Measurements from ENCODE around the gene MCCC1.

DNA sequence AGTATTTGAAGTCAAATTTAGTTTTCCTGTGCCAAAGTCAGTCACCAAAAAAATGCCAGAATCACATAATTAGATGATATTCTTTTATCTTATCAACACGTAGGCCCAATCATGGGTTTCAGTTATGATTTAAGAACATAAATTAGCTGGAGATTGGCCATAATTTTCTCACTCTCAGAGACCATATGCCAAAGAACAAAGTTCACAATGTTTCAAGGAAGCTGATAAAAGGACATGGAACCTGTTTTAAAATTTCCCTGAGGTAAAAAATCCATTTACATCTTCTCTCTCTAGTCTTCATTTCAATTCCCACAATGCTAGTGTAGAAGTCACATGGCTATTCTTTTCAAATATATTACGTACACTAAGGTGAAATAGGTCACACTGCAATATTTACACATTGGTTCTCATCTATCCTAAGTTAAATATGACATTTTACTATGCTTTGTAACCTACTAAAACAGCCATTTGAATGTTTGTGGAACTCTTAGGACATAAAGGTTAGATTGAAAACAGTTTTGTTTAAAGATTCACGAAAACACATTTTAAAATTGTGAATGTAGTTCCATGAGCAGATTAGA lies 76.3 kb downstream of the MCCC1 start:
- no peak for TF ChIP-seq POLR2A (IDR thresholded peaks at IDR 0.05; ENCODE audit: low read depth, low read length)
- TF ChIP-seq ZBED1 (IDR thresholded peaks at IDR 0.05; ENCODE audit: borderline replicate concordance) = no peak
- TF ChIP-seq, protein P1, sequence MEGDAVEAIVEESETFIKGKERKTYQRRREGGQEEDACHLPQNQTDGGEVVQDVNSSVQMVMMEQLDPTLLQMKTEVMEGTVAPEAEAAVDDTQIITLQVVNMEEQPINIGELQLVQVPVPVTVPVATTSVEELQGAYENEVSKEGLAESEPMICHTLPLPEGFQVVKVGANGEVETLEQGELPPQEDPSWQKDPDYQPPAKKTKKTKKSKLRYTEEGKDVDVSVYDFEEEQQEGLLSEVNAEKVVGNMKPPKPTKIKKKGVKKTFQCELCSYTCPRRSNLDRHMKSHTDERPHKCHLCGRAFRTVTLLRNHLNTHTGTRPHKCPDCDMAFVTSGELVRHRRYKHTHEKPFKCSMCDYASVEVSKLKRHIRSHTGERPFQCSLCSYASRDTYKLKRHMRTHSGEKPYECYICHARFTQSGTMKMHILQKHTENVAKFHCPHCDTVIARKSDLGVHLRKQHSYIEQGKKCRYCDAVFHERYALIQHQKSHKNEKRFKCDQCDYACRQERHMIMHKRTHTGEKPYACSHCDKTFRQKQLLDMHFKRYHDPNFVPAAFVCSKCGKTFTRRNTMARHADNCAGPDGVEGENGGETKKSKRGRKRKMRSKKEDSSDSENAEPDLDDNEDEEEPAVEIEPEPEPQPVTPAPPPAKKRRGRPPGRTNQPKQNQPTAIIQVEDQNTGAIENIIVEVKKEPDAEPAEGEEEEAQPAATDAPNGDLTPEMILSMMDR (IDR thresholded peaks at IDR 0.05 in 2 of 3, conservative IDR thresholded peaks at IDR 0.05 in 1 of 3; ENCODE audit: control insufficient read depth in 2 of 3, extremely low read depth in 1 of 3, insufficient read depth in 1 of 3, low read depth in 3 of 3, low read length in 3 of 3) = no peak
- no peak for TF ChIP-seq MYC (IDR thresholded peaks at IDR 0.05; ENCODE audit: insufficient read depth, insufficient read length, insufficient replicate concordance, low read length, severe bottlenecking)
- TF ChIP-seq GATAD2B (conservative IDR thresholded peaks at IDR 0.05; ENCODE audit: low read depth) = no peak
- TF ChIP-seq SUZ12 (IDR thresholded peaks at IDR 0.05; ENCODE audit: unreplicated experiment) = no peak
- TF ChIP-seq, protein P2, sequence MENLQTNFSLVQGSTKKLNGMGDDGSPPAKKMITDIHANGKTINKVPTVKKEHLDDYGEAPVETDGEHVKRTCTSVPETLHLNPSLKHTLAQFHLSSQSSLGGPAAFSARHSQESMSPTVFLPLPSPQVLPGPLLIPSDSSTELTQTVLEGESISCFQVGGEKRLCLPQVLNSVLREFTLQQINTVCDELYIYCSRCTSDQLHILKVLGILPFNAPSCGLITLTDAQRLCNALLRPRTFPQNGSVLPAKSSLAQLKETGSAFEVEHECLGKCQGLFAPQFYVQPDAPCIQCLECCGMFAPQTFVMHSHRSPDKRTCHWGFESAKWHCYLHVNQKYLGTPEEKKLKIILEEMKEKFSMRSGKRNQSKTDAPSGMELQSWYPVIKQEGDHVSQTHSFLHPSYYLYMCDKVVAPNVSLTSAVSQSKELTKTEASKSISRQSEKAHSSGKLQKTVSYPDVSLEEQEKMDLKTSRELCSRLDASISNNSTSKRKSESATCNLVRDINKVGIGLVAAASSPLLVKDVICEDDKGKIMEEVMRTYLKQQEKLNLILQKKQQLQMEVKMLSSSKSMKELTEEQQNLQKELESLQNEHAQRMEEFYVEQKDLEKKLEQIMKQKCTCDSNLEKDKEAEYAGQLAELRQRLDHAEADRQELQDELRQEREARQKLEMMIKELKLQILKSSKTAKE (IDR thresholded peaks at IDR 0.05; ENCODE audit: low read depth, poor library complexity, severe bottlenecking) = no peak
- no peak for TF ChIP-seq EZH2 (IDR thresholded peaks at IDR 0.05; ENCODE audit: borderline replicate concordance, control insufficient read depth, low read depth, low read length)
- TF ChIP-seq TCF7 (IDR thresholded peaks at IDR 0.05; ENCODE audit: borderline replicate concordance) = no peak
- no peak for TF ChIP-seq CBFB (IDR thresholded peaks at IDR 0.05; ENCODE audit: low read depth)

Measured in GM12878 (cell line).